NCI-H2081 treated with DMSO at 0.1 percent for 48 hours (cell line): Measurements from ENCODE around the gene PEF1.

ENCODE experiments used
- DNase-seq: peaks from one replicate; lab custom pipeline; 2025; lab: John Stamatoyannopoulos, UW

The PEF1 gene

DNA sequence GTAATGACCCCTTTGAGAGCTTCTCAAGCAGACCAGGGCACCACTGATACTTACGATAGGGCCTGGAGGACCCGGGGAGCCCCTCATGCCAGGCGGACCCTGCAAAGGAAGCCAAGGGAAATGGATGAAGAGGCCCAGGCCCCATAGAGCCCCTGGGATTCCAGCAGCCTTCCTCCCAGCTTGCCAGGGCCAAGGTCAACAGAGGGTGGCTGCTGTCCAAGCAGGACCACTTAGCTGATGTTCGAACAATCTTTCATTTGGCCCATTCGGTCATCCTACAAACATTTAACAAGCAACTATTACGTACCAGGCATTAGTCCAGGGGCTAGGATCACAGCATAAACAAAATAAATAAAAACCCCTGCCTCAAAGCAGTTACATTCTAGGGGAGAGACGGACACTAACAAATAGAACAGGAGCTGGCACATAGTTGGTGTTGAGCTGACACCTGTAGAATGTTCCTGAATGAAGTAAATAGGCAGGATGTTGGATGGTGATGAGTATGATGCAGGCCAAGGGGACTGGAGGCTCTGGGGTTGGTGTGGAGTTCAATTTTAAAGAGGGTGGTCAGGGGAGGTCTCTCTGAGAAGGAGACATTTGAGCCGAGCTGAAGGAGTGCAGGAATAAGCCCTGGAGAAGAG is 27.0 kb upstream of the PEF1 start:
- DNase-seq = no peak

DNA sequence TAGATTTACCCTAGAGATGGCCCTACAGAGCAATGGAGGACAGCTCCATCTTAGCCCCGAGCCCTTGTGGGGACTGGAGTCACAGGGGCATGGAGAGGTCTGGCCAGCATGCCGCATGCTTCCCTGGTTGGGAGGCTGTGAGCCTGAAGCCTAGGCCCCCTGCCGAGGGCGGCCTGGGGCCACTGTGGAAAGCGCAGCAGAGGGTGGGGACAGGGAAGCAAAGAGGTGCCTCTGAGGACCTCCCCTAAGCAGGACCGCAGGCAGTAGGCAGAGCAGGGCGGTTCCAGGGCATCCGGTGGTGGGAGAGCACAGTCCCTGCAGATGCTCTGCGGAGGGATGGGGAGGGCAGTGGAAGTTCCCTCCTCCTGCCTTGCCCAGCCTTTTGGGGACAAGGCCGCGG is 26.5 kb upstream of the PEF1 start:
- DNase-seq = no peak

DNA sequence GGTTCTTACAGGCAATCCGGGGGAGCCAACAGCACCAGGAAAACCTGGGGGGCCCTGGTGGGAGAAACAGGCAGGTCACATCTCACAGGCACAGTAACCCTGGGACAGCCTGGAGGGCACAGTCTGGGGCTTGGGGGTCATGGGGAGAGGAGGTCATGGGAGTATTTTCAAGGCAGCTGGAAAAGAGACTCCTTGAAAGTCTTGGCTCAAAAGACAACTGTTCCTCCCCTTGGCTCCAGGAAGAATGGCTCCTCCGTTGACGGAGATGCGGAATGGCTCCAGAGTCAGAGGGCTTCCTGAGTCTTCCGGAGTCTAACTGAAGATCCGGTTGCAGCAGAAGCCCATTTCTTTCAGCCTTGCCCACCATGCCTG is 25.9 kb upstream of the PEF1 start:
- no peak for DNase-seq

DNA sequence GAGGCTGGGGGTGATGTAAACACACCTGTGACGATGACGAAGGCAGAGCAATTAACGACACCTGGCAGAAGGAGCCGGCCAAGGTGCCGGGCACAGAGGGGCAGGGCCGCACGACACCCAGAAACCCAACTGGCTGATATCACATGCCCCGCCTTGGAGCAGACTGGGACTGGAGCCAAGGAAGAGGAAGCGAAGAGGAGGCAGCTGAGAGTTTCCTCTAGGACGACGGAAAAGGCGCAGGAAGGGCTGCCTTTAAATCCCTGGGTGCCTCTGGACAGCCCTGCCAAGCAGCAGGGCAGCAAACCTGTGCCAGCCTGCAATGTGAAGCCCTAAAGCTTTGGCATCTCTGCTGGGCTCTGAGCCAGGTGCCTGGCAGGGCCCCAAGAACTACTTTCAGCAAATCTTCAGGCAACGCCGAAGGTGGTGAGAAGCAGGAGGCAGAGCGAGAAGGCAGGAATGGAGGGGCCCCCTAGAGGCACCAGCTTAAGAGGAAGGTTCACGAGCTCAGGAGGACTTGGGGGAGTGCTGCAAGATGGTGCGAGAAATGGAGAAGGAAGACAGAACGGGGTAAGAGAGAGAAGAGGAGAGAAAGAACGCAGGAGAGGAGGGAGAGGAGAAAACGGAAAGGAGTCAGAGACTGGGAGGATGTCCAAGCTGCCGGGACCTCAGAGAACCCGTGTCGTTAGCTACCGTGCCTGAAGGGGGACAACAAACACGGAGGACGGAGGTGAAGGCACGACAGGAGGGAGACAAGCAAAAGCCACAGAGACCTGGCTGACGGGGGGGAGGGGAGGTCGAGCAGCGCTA is 25.3 kb upstream of the PEF1 start:
- peak; percentile 70 for DNase-seq

DNA sequence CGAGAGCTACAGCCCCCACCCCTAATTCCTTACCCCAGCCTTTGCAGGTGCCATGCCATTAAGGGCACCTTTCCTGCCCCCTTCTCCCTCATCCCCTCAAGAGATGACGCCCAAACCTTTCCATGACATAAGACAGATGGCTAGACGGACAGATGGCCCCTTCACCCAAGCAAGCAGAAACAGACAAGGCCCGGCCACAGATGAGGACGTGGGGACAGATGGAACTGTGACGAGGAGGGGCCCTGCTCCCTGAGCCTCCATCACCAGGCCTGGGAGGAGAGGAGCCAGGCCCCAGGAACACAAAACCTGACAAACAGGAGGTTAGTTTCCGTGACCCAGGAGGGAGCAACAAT is 24.7 kb upstream of the PEF1 start:
- no peak for DNase-seq

DNA sequence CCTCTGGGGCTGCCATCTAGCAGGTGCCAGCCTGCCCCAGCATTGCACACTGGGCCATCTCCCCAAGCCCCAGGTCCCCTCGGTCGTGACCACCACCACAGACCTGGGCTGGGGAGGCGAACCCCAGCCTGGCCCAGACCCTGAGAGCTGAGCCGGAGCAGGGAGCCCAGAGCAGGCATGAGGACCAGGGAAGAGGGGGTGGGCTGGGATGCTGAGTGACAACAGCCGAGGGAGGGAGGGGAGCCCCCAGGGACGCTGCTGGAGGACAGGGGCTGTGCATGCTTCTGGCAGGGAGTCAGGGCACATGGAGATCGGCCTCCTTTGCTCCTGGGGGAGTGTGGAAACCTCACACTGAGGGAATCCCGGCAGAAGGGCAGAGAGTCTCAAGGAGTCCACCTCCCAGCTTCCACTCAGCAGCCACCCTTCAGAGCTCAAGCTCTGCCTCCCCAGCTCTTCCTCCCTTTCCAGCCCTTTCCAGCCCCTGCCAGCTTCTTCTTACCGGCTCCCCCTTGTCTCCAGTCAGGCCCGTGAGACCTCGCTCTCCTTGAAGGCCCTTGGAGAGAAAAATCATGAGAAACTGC is 23.7 kb upstream of the PEF1 start:
- no peak for DNase-seq

DNA sequence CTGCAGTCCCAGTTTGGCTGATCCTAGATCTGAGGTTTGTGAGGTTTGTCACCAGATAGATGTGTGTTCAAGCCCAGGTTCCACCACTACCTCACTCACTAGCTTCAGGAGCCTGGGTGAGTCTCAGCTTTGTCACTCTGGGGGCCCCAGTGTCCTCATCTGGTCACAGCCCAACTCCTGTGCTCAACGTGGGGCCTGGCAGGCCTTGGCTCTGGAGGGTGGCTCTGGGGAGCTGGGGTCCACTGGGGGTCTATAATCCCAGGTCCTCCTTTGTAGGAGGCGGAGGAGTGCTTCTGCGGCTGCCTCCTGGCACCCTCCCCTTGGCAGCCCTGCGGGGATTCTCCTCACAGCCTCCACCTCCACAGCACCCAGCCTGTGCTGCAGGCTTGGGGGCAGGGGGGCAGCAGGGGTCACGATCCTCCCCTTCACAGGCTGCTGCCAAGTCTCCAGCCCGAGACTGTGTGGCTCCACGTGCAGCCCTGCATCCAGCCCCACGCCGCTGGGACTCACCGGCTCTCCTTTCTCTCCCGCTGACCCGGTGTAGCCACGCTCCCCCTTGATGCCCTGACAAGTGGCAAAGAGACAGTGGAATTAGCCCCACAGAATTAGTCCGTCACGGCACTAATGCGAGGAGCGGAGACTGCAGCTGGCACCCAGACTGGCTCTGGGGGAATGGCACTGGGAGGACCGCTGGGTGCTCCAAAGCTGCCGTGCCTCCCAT is 22.5 kb upstream of the PEF1 start:
- no peak for DNase-seq

DNA sequence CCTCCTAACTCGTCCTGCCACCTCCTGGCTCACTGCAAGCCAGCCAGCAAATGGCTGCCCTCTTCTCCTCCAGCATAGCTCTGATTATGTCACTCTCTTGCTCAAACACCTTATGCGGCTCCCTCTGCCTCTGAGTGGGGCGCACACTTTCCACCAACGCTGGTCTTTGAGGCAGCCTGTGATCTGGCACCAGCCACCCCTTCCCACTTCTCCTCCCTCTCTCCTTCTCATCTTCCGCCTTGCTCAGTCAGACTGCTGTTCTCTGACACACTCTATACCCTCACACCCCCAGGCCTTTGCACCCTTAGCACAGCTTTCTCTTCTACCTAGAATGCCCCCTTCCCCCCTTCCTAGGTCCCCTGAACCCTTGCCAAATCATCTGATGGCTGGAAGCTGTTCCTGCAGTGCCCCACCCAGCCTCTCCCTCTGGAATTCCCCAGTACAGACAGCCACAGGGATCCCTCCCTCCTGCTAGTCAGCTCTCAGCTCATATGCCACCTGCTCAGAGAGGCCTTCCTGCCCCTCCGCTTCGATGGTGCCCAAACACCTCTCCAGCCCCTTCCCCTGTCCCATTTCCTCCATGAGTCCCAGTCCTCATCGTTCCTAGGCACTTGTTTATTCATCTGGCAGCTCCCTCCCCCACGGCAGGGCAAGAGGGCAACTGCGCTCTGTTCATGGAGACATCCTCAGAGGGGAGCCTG is 21.7 kb upstream of the PEF1 start:
- no peak for DNase-seq

DNA sequence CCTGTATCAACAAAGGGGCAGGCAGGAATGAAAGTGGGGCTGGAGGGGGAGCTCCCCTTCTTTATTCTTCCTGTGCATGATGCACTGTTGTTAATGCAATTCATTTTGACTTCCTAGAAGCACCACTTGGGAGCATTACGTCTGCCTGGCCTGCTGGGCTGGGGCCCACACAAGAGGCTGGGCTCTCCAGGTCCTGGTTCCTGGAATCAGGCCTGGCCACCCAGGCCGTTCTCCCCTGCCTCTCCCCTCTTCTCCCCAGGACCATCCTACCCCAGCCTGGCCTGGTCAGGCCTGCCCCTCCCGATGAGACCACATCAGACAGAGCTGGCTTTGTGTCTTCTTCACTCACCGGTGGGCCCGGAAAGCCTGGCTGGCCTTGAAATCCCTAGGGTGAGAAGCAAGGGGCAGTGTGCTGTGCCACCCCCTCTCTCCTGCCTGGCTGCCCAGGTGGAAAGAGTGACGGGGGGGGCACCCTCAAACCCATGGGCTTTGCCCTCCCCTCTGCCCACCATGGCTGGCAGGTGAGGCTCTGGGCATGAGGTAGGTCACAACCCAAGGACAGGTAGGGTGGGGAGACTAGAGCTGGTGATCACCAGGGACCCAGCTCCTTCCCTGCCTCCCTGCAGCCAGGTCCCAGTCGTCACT is 20.7 kb upstream of the PEF1 start:
- DNase-seq = no peak

DNA sequence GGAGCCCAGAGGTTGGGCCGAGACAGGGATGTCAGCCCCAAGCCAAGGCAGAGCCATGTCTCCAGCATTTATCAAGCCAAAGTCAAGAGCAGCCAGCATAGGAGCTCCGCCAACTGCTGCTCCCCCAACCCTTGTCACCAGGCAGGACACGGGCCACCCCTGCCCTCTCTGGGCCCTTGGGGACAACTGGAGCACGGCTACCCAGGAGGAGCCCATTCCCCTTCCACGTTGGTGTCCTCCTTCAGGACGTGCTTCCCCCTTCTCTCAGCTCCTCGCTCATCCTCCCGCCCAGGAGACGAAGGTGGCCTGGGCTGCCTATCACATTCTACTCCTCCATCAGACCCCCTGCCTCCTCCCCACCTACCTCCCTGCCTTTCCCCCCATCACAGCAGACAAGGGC is 19.9 kb upstream of the PEF1 start:
- DNase-seq = no peak

DNA sequence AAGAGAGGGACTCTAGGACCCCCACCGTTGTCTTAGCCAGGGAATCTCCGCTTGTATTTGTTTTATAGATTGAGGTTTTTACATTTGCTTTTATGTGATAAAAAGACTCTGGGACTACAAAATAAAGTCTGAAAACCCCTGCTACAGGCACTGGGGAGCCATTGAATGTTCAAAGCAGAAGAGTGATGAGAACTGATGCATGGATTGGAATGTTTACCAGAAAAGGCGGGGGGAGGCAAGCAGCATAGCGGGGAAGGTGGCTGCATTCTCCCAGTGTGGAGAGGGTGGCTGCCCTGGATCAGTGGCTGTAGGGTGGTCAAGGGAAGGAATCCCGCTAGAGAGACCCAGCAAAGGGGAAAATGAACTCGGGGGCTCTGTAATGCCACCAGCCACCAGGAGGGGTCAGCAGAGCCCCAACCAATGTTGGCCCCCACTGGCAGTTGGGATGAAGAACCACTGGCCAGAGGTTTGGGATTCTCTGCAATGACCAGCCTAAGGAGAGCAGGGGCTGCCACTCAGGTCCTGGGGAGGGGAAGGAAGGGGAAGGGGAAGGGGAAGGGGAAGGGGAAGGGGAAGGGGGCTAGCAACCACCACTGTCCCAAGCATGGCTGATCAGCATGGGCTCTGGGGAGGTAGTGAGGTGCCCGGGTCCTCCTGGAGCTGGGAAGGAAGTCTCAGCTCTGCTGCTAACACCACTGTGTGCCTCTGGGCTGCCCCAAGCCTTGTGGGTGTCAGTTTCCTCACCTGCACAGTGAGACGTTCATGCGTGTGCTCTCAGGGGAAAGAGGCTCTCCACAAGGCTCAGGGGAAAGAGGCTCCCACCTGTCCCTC is 19.2 kb upstream of the PEF1 start:
- no peak for DNase-seq

DNA sequence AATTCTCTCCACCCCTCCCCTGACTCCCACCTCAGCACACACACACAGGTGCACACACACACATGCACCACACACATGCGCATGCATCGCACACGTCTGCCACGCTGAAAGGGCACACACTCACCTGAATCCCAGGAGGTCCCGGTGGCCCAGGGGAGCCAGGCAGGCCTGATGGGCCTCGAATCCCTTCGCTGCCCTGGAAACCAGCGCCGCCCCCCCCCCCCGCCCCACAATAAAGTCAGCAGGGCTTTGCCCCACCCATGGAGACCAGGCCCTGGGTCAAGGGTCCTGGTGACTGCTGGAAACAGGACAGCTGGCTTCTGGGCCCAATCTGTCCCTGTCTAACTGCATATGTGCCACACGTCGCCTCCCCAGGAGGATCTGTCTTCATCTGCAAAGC is 17.8 kb upstream of the PEF1 start:
- no peak for DNase-seq

DNA sequence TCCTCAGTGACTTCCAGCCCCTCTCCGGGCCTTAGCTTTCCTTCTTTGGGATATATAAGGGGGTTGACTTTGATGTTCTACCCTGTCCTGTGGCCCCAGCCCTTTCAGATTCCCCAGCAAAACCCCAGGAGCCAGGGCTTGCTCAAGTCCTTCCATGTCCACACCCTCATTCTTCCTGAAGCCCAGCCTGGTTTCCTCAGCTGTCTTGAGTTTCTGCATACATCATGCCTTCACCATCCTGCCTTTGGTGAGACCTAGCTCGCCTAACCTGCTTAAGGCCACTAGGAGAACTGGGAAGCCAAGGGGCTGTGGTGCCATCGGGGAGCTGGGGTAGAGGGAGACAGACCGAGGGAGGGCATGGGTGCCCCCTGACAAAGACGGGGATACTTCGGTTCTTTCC is 17.2 kb upstream of the PEF1 start:
- no peak for DNase-seq

DNA sequence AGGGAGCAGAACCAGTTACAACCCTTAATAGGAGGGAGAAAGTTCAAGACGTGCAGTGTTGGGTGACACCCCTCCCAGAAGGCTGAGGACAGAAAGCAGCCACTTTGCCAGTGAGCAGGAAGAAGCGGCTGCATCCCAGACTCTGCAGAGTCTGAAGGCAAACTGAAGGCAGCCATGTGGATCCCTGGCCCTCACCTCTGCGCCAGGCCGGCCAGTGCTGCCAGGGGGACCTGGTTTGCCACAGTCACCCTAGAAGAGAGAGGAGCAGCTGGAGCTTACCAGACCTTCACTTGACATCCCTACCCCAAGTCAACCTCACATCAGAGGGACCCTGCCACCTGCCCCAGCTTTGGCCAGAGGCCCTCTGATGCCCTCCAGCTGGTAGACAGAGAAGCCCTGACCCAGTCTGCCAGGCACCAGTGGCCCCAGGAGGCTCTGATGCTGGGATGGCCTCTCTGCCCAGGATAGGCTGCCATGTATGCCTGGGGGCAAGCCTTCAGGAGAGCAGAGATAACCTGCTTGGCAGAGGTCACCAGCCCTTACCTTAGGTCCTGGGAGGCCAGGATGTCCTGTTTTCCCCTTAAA is 16.3 kb upstream of the PEF1 start:
- DNase-seq = no peak

DNA sequence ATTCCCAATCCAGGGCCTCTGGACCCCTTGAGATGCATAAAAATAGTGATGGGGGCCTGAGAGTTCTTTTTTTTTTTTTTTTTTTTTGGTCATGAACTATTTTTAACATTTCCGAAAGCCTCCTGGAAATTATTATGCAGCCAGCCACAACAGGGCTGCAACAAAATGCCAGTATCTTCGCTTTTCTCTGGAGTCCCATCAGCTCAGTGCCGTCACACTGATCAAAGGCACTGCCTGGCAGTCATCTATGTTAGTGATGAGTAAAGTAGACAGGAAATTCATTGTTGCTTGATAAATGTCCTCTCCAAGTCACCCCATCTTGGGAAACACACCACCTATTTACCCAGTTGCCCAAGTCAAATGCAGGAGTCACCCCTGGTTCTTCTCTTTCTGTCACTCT is 15.2 kb upstream of the PEF1 start:
- no peak for DNase-seq

DNA sequence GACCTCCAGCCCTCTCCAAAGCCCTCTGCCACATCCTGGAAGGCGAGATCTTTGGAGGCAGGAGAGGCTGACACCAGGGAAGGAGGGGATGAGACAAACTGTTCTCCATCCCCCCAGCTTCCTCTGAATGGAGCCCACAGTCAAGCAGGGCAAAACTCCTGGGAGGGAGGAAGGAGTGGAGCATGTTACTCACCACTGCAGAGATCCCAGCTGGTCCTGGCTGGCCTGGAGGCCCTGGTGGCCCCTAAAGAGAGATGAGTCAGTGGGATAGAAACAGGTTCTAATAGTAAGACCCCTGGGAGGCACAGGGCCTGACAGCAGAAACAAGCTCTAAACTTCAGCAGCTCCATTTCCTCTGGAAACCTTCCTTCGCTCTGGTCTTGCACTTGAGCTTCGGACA is 14.0 kb upstream of the PEF1 start:
- no peak for DNase-seq

DNA sequence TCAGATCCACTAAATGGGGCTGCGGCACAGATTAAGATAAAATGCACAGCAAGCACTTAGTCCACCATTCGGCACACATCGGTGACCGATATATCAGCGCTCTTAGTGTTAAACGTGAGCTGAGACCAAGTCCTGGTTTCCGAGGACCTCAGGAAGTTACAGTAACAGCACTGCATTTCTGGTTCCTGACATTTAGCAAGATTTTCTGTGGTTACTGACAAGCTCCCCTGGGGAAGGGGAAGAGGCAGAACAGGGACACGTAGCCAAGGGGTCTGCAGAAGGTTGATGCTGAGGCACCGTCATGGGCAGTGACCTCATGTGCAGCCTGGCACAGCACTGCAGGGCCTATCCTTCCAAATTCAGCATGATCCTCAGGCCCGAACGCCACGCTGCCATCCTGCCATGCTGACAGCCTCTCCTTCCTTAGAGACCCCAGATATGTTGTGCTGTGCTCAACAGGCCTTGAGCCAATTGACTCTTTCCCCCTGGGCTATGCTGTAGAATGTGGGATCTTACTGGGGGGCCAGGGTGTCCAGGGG is 13.4 kb upstream of the PEF1 start:
- DNase-seq = no peak

DNA sequence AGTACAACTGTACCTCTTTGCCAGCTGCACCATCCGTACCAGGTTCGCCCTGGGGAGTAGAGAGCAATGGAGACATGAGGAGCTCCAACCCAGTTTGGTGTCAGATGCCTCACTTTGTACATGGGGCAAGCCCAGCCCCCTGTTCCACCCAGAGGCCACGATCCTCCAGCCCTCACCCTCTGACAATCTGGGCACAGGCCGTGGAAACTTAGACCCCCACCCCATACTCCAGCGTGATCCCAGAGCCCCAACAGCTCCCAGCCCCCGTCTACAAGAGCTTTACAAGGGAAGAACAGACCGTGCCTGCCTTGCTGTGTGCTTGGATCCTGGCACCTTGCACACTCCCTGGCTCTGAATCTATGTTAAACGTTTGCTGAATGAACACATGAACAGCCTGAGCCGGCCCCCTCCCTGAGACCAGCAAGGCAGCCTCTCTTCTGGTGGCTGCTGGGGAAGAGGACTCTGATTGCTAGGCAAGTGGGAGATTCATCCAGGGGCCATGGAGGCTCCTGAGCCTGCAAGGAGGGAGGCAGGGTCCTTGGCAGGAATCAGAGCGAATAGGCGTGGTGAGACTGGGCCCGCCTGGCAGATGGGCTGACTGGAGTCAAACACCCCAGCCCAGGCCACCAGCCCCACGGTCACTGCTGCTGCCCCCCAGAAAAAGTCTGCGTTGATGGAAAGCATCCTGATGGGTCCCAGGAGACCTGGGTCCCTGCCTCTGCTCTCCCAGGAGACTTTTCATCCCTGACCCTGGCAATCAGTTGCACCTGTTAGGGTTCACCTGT is 12.5 kb upstream of the PEF1 start:
- no peak for DNase-seq

DNA sequence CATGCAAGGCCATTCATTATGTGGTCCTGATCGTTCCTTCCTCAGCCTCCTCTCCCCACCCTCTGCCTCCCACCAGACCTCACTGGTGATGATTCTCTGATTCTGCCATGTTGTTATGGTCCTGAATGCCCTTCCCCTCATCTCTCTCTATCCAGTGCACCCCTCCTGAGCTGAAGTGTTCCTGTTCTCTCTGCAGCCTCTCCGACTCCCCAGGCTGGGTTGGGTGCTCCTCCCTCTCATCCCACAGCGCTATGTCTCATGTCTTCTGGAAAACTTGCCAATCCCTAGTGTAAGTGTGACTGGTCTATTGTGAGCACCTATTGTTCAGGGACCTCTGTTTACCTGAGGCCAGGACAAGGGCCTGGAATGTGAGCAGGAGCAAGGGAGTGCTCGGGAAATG is 11.1 kb upstream of the PEF1 start:
- no peak for DNase-seq

DNA sequence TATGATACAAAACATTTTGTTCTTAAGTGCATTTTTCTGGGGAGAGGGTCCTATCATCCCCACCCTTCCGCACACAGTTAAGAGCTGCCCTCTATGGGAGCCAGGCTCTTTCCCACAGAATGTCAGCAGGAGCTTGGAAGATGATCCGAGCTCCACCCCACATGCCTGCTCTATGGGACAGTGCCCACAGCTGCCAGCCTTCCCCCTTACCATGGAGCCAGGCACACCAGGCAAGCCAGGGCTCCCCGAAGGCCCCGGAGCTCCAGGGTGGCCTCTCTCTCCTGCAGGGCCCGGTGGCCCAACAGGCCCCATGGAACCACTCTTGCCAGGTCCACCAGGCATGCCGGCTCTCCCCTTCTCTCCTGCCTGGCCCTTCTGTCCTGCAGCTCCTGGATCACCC is 10.4 kb upstream of the PEF1 start:
- no peak for DNase-seq
